ENCODE measurements around the gene TNFRSF13B. TPM values are rescaled to one million over a fixed set of nuclear protein-coding genes. Genes with fewer than 3 reads are reported as not detected.
A peak's percentile ranks its signal among the peaks of the same experiment; 100 is the strongest.

Gene TNFRSF13B
- total RNA-seq, 6 donors from 2014 or later: 0.57 to 6.3 (median 2.1) TPM; not detected in 1

DNA sequence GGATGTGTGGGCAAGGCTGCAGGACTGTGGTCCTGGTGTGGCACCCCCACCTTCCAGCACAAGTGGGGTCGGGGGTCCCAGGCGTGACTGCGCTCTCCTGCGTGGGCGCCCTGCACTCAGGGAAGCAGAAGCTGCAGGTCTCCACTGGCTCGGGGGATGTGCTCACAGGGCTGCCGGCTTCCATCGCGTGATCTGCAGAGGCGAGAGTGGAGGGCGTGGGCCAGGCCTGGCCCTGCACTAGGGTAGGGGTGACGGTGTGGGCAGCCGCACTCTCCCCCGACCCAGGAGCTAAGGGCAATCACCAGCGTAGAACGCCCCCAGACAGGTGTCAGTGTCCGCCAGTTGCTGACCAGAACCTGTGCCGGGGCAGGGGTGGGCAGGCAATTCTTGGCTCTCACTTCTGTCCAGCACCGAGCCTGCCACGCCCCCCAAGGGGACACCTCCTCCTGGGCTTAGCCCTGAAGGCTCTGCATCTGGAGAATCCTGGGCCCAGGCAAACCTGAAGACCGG lies 32.3 kb downstream of the TNFRSF13B start:
- Histone ChIP-seq H3K9me3 (no peaks in the 10 kb centered on the region), H3K27ac (no peak overlapping the region), H3K4me1 (peaks cover 0 to 3% (median 0%) of the 10 kb centered on the region in 4 donors), H3K27me3 (no peaks in the 10 kb centered on the region), H3K4me3 (no peak overlapping the region), H3K36me3 (no peaks in the 10 kb centered on the region)
- no peak for ATAC-seq (ENCODE audit: low FRiP score in 2 of 2)
- no peak for TF ChIP-seq POLR2A (IDR thresholded peaks at IDR 0.05)
- no peak for TF ChIP-seq EP300 (IDR thresholded peaks at IDR 0.05)
- TF ChIP-seq CTCF (IDR thresholded peaks at IDR 0.05): no peak
- no peak for TF ChIP-seq POLR2AphosphoS5 (IDR thresholded peaks at IDR 0.05)
- 91% methylated on average over 13 to 21 of the region's 21 CpGs for WGBS, 2 donors
- peak; percentile 18 to 78 for DNase-seq

- ATAC-seq (ENCODE audit: low FRiP score in 2 of 2) (no peak), DNase-seq (no peak)
- TF ChIP-seq POLR2AphosphoS5 (IDR thresholded peaks at IDR 0.05) (no peak), CTCF (IDR thresholded peaks at IDR 0.05) (no peak), EP300 (IDR thresholded peaks at IDR 0.05) (no peak), POLR2A (IDR thresholded peaks at IDR 0.05) (no peak)
- Histone ChIP-seq H3K27ac (no peak overlapping the region), H3K36me3 (no peaks in the 10 kb centered on the region), H3K27me3 (no peaks in the 10 kb centered on the region), H3K4me3 (no peak overlapping the region), H3K9me3 (no peaks in the 10 kb centered on the region), H3K4me1 (peaks cover 0 to 3% (median 0%) of the 10 kb centered on the region in 4 donors)
- WGBS, 2 donors: 50 to 54% methylated on average over 1 of the region's 1 CpG
These were observed 32.7 kb downstream of the TNFRSF13B start for GRCh38 chr17:16939208-16939576.

- DNase-seq (no peak), ATAC-seq (ENCODE audit: low FRiP score in 2 of 2) (no peak)
- no peaks in the 10 kb centered on the region for H3K9me3 ChIP-seq
- peaks cover 0 to 3% (median 0%) of the 10 kb centered on the region in 4 donors for H3K4me1 ChIP-seq
- no peak overlapping the region for H3K27ac ChIP-seq
- TF ChIP-seq EP300 (IDR thresholded peaks at IDR 0.05) (no peak), CTCF (IDR thresholded peaks at IDR 0.05) (no peak), POLR2A (IDR thresholded peaks at IDR 0.05) (no peak), POLR2AphosphoS5 (IDR thresholded peaks at IDR 0.05) (no peak)
- WGBS, 2 donors: 55 to 60% methylated on average over 12 of the region's 12 CpGs
- no peak overlapping the region for H3K4me3 ChIP-seq
- H3K27me3 ChIP-seq: no peaks in the 10 kb centered on the region
- H3K36me3 ChIP-seq: no peaks in the 10 kb centered on the region
These were observed 33.3 kb downstream of the TNFRSF13B start for GRCh38 chr17:16938496-16939207.

GRCh38 chr17:16938031-16938430 lies 33.9 kb downstream of the TNFRSF13B start:
- no peaks in the 10 kb centered on the region for H3K9me3 ChIP-seq
- 80 to 84% methylated on average over 10 of the region's 10 CpGs for WGBS, 2 donors
- ATAC-seq (ENCODE audit: low FRiP score in 2 of 2) (no peak), DNase-seq (no peak)
- no peaks in the 10 kb centered on the region for H3K36me3 ChIP-seq
- H3K4me3 ChIP-seq: no peak overlapping the region
- no peaks in the 10 kb centered on the region for H3K27me3 ChIP-seq
- TF ChIP-seq POLR2A (IDR thresholded peaks at IDR 0.05): no peak
- no peak for TF ChIP-seq CTCF (IDR thresholded peaks at IDR 0.05)
- TF ChIP-seq POLR2AphosphoS5 (IDR thresholded peaks at IDR 0.05): no peak
- TF ChIP-seq EP300 (IDR thresholded peaks at IDR 0.05): no peak
- peaks cover 0 to 3% (median 0%) of the 10 kb centered on the region in 4 donors for H3K4me1 ChIP-seq
- H3K27ac ChIP-seq: no peak overlapping the region

DNA sequence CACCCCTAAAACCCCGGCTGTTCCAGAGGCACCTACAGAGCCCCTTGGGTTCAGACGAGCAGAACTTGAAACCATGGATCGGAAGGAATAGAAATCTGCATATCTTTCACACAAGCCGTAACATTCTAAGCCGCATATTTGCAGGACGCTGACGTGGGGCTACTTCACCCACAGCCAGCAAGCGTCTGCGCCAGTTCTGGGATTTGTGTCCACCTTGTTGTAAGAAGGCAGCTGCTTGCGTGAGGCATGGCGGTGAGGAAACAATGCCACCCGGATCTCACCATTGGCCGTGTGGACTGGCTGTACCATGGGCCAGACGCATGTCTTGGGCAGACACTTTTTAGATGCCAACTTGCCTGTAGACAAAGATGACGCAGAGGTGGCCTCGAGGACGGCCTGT lies 34.5 kb downstream of the TNFRSF13B start:
- ATAC-seq (ENCODE audit: low FRiP score in 2 of 2): no peak
- 87 to 96% methylated on average over 17 of the region's 17 CpGs for WGBS, 2 donors
- no peak overlapping the region for H3K4me3 ChIP-seq
- H3K27ac ChIP-seq: no peak overlapping the region
- peak in 1 of 2 donors; percentile 15 for DNase-seq
- TF ChIP-seq CTCF (IDR thresholded peaks at IDR 0.05) (no peak), POLR2AphosphoS5 (IDR thresholded peaks at IDR 0.05) (no peak), EP300 (IDR thresholded peaks at IDR 0.05) (no peak), POLR2A (IDR thresholded peaks at IDR 0.05) (no peak)
- H3K27me3 ChIP-seq: no peaks in the 10 kb centered on the region
- no peaks in the 10 kb centered on the region for H3K9me3 ChIP-seq
- H3K36me3 ChIP-seq: no peaks in the 10 kb centered on the region
- H3K4me1 ChIP-seq: no peaks in the 10 kb centered on the region
